SIG-M5 treated with dmso at 0.1 percent for 504 hours (cell line): ENCODE measurements around the gene KRT7.

Experiments used
- DNase-seq: peaks from one replicate; lab custom pipeline; 2025; ENCODE audit not compliant: unreplicated experiment; lab: John Stamatoyannopoulos, UW

Gene KRT7

DNA sequence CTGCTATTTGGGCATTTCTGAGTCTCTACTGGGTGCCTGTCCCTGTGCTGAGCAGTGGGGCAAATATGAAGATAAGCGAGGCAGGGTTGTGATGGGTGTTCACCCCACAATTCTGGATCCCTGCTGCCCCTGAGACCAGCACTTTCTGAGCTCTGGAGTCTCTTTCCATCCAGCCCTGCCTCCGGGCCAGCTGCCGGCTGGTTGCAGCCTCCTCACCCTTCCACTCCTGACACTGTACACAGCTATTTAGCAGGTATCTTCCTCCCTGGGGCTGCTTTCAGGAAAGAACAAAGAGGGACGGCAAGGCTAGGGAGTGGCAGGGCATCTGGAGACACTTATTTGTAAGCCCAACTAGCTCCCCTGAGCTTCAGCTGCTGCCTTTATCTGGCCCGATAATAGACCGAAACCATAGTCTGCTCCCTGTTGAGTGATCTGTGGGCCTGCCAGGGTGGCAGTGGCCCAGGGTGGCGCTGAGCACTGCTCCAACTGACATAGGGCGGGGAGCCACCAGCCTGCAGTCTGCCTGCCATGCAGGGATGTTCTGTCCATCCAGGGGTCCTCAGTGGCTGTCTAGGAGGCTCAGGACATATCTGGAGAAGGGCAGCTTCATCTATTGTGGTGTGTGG is 33.6 kb upstream of the KRT7 start:
- no peak for DNase-seq

DNA sequence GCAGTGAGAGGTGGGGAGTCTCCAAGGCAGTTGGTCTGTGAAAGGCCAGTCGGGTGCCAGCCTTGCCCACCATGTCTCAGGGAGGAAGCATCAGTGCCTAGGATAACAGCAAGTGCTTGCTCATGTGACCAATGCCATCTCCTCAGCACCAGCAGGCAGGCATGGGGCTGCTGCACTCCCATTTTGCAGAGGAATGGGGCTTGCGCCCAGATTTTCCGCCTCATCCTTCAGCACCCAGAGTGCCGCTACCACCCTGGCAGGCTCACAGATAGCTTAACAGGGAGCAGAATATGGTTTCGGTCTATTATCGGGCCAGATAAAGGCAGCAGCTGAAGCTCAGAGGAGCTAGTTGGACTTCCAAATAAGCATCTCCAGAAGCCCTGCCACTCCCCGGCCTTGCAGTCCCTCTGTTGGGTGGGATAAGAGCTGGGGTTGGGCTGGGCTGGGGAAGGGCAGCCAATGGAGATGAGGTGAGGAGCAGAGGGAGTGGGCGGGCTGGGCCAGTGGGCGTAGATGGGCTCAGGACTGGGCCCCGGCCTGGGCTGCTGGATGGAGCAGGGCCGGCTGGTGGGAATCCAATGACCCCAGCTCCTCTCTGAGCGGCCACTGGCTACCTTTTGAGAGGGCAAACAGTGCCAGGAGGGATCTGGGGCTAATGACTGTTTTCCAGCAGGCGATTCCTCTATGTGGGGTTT is 32.8 kb upstream of the KRT7 start:
- DNase-seq, result no peak

DNA sequence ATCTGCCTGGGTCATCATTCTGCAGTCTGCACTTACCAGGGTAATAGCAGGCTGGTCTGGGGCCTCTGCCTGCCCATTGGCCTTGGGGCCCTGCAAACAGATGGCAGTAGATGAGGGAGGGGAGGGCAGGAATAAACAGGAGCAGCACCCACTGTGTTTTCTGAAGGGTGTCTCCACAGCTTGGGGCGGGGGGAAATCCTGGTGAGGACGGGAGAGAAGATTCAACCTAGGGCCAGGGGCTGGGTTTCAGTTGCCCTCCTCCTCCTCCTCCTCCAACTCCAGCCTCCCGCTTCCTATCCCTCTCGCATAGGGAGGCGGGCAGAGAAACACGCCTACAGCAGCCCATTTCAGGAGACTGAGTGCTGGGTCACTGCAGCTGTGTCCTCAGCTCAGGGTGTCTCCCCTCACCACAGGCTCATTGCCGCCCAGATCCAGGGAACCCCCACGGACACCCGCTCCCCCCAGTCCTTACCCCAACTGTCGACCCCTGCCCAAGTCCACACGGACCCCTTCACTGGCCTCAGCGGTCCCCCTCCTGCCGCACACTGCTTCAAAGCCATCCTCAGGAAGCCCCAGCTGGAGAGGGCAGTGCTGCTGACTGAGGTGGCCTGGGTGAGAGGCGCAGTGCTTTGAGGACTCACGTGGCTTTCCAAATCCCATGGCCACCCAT is 32.1 kb upstream of the KRT7 start:
- no peak for DNase-seq

DNA sequence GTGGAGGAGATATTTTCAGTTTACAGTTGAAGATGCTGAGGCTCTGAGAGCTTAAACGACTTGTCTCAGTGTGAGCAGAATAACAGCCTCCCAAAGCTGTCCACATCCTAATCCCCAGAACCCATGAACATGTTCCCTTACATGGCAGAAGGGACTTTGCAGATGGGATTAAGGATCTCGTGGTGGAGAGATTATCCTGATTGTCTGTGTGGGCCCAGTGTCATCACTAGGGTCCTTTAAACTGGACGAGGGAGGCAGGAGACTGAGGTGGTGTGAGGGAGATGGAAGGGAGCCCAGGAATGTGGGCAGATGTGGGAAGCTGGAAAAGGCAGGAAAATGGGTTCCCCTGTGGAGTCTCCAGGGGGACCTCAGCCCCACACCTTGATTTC is 31.6 kb upstream of the KRT7 start:
- no peak for DNase-seq

DNA sequence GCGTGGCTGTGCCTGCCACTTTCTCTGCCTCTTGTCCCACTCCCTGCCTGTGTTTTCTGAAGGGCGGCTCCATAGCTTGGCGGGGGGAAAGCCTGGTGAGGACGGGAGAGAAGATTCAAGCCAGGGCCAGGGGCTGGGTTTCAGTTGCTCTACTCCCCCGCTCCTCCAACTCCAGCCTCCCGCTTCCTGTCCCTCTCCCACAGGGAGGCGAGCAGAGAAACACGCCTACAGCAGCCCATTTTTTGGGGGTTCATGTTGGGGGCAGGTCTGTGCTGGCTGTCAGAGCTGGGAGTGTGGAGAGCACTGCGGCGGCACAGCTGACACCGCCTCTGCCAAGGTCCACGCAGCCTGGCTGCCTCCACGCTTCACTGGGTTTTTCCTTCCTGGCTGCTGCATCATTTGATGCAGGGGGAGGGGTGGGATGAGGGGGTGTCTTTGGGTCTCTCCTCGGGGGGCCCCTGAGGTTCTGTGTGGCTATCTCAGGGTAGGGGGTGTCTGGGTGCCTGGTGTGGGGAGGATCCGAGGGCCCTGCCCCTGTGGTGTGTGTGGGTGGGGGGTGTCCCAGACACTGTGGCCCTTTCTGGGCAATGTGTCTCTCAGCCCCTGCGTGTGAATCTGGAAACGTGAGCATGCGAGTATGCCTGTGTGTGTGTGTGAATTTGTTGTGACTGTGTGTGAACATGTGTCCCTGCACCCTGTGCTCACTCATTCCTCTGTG is 30.5 kb upstream of the KRT7 start:
- DNase-seq, result no peak

DNA sequence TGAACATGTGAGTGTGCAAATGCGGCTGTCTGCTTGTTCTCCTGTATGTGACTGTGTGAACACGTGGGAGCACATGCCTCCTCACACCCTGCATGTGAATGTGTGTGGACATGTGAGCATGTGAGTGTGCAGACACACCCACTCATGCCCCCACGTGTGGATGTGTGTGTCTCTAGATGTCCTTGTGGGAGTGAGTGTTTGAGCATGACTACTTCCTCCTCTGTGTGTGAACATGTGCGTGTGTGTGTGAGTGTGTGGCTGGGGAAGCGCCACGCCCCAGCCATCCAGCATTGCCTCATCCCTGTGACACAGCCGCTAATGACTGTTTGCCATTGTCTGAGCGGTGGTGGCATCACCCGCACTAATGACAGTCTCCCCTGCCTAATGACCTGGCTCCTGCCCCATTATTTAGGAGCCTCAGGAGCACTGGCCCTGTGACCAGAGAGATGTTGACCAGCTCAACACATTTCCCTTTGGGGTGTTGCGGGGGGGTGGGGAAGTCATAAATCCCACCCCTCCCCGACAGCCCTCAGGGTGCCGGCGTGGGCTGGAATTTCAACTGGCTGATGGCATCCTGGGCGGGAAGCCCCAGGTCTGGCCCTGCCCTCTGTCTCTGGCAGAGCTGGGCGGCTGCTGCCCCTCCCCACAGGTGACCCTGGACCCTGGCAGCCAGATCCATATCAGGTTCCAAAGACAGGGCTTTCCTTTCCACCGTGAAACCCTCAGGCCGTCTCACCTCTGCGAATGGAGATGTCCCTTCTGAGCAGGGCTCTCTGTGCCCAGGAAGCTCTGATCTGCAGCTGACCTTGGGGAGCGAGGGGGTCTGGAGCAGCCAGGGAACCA is 29.7 kb upstream of the KRT7 start:
- DNase-seq, result peak; percentile 99

DNA sequence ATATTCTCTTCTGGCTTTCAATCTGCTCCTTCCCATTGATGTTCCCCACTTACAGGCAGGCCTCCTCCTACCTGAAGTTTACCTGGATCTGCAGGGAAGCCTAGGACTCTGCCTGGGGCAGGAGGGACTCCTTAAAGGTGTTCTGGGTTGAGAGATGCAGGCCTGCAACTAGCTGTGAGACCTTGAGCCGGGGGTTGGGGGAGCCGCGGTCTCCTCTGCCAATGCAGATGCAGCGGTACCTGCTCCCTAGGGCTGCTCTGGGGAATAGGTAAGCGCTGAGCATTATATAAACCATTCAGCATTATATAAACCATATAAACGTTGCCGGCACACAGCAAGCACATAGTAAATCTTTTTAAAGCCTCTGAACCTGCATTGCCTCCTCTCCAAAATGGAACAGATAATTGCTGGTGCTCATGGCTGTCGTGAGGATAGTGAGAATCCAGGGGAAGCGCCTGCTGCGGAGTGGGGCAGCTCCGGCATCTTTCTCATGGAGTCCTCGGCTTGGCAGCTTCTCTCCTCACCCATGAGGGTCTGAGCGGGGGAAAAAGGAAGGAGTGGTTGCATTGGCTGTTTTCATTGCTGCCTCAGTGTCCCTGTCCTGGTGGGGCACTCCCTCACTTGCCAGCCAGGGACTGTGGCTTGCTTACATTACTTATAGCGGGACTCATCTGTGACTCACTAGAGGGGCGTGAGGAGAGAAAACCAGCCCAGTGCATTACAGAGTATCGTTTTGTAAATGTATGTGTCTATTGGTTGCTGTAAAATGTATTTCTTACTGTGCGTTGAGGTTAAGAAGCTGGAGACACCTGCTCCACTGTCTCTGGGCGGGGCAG is 28.7 kb upstream of the KRT7 start:
- no peak for DNase-seq

DNA sequence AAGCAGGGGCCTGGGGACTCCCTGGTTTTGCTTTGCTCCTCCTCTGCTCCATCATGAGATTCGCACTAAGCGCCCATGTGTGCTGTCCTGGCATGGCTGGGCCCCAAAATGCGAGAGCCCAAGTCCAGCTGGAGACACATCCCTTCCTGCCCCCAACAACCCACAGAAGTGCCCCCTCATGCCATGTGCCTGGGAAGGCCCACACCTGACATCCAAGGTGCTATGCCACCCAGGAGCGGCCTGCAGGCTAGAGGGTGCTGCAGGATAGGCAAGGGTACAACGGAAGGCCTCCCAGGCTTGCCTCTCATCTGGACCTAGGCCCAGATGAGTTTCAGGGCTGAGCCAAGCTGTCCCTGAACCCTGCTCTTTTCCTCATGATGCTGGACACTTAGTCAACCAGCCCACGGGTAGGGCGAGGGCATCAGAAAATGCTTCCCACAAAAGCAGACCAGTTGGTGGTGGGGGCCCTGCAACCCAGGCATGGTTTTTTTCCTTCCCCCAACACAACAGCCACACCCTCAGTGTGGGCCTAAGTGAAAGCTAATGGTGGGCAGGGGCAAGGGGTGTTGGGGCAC is 28.0 kb upstream of the KRT7 start:
- no peak for DNase-seq

DNA sequence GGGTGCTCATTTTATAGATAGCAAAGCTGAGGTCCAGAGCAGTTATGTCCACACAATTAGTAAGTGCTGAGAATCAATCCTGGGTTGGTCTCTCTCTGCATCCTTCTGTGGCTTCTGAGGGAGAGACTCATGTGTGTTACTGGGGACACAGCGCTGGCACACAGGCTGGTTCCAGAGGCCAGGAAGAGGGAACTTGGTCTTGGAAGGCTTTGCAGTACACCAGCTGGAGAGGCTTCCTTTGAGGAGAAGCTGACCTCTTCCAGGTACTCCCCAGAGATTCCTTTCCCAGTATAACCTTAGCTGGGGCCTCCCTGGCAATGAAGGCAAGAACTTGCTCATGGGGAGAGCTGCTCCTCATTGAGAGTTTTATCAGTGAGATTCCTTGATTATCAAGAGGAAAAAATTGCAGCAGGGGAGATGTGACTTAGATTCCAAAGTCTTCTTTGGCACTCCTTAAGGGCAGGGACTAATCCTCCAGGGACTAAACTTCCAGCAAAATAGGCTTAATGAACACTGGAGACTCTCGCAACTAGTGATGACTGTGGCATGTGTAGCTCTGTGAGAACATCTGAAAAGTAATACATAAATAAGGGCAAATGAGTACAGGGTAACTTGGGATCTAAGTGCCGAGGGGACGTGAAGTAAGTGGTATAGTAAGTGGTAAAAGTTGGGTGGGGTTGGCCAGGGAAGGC is 27.3 kb upstream of the KRT7 start:
- DNase-seq, result no peak

DNA sequence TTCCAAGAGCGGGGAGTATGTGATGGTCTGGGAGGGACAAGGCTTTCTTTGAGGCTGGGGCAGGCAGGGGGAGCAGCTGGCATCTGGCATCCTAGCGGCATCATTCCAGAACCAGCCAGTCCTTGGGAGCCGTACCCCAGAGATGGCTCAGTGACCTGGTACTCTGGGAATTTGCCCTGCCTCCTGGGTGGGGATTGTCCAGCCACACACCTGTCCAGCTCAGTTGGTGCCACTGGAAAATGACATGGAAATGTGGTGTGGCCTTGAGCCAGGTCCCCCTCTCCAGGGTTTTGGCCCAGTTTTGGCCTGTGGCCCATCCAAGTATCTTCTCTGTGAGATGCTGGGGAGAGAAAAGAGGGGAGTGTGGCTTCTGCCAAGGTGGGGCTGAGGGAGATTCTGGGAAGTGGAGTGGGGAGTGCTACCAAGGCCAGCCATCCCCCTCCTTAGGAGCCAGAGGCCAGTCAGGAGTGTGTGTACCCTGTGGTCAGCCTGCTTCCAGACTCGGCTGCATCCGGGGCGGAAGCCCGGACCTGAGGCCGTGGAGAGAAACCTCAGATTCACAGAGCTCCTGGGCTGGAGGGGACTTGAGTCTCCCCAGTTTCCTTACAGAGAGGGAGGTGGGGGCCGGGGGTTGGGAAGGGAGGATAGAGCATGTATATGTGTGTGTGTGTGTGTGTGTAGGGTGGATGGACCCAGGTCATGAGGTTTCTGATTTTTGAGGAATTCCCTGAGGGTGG is 26.6 kb upstream of the KRT7 start:
- no peak for DNase-seq

DNA sequence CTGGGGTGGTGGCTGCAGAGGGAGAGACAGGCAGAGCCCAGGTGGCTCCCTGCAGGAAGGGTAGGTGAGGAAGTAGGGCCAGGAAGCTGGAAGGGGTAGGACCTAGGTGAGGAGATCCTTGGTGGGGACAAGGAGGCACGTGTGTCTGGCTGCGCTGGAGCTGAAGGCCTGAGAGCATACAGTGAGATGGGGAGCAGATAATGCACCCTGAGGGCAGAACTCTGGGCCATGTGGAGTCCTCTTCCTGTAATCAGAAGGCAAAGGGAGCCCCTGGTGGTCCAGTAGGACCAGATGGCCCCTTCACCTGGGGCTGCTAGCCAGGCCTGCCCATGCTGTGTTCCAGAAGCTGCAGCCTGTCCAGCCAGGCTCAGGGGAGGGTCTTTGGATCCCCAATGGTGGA is 25.9 kb upstream of the KRT7 start:
- DNase-seq, result no peak

DNA sequence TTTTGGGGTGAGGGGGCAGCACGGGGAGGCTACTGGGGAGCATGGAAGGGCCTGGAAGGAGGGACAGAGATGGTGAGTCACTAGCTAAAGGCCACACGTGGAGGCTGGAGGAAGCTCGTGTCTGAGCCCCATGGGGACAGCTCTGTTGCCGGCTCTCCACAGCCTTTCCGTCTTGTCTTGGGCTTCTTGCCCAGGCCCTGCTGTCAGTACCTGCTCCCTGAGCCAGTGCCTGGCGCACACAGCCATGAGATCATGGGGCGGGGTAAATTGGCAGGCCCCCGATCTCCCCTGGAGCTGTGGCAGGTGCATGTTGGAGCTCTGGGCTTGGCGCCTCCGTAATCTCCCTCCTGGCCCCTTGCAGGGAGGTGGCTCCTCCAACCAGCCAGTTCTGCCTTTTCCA is 25.1 kb upstream of the KRT7 start:
- no peak for DNase-seq

DNA sequence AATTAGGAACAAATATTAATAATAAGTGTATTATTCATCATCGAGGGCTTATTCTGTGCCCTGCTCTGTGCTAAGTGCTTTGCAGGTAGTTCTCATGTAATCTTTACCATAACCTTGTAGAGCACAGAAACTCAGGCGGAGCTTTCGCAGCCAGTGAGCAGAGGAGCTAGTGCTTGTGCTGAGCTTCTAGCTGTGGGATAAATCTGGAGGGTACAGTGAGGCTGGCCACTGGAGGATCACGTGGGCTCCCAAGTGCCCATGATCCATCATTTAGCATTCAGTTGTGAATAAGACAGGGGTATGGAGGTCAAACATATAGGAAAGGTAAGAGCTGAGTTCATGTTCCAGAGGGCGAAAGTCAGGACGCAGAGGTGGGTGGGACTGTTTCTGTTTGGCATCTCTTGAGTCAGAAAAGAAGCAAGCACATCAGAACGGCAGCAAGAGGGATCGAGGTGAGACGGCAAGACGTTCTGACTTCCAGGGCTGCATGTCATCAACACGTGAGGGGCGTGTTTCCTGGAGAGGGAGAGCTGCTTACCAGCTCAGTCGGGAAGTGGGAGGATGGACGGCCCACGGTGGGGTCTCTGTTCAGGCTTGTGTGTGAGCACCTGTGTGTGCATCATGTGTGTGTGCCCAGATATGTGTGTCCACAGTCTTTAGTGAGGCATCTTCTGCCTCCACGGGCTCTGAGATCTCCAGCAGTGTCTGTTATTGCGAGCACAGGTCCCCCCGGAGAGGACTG is 24.4 kb upstream of the KRT7 start:
- no peak for DNase-seq

DNA sequence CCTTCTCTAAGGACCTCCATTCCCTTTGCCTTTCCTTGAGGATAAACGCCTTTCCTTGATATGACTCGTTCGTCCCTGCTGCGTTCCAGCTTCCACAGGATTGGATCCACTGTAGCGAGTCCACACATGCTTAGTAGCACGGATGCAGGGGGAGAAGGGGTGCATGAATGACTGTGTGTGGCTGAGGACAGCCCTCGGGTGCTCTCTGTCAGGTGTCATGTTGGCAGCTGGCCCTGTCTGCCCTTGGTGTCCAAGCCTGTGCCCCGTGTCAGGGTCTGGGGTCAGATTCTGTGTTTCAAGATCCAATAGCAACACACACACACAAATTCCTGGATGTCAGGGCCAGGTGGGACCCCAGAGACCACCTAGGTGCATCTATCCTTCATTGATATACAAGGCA is 23.7 kb upstream of the KRT7 start:
- no peak for DNase-seq

DNA sequence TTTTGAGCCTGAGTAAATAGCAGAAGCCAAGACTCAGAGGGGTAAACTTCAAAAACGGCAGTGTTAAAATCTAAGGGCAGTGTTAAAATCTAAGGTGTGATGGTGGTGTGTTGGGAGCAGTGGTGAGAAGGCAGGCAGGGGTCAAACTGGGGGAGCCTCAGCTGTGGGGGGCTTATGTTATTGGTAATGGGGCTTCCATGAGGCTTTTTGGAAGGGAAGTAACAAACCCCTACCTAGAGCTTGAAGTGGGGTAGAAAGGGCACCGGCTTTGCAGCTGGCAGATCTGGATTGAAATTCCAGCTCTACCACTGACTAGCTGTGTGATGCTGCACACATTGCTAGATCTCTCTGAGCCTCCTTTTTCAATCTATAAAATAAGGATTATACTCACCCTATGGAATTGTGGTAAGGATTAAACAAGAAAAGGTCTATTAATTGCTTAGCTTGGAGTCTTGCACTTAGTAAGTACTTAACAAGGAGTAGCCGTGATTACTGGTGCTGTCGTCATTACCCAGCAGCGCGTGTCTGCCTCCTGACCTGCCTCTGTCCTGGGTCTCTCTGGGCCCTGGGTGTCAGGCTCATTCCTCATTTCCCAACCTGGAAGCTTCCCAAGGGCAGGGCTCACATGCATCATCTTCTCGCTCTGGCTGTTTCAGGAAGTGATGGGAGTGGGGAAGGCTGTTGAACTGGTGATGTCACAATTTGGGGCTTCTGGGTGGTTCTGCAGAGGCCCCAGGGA is 22.7 kb upstream of the KRT7 start:
- no peak for DNase-seq

DNA sequence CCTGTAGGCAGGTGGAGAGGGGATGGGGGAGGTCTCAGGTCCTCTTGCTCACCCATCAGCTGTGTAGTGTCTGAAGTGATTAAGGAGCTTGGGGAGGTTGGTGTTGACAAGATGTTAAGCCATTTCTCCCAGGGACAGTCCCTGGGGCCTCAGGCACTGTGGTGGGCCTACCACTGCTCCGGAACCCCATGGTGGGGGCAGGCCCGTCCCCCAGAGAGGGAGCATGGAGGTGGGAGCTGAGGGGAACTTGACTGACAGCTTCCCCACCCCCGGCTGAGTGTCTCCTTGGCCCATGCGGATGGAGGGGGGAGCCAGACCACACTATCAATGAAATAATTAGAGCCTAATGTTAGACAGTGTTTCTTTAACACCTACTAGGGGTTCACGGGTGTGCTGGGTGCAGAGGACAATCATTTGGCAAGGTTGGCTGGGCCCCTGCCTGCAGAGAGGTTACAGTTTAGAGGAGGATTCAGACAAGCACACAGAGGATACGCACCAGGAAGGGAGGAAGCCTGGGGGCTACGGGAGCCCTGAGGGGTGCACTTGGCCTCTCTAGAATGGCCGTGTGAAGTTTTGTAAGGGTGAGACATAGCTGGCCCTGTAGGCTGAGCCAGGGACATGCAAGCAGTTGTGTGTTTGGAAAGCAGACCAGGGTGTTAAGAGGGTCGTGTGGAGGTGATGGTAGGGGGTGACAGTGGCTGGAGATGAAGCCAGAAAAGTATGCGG is 22.0 kb upstream of the KRT7 start:
- no peak for DNase-seq
